Astrocyte of the cerebellum (primary cell): ENCODE measurements around the gene HSPA1B.
"Not testable (repeated sequence)": the region's sequence is repeated elsewhere in the genome, so short reads cannot be mapped to it uniquely, and the experiment has no call there.

ENCODE experiments used
- DNase-seq: peaks from one replicate; pipeline ENCODE4 v3.0.0-alpha.2; 2011; ENCODE audit warnings: low read depth
- H3K4me3 ChIP-seq: 2 replicates; pipeline ENCODE4 v1.5.1; 2011; ENCODE audit warnings: mild to moderate bottlenecking, low read depth, low read length, moderate library complexity
- in situ Hi-C: cut with HindIII; loops from 2 replicates; pipeline ENCODE4 v1.10.0; 2017; ENCODE audit warnings: low sequenced_read_pairs
- TF ChIP-seq, protein P1 (sequence below): IDR thresholded peaks from 2 replicates; pipeline ENCODE4 v1.5.1; 2012; ENCODE audit warnings: low read length, low read depth, moderate library complexity, mild to moderate bottlenecking; ENCODE audit errors: missing control alignments

The HSPA1B gene

GRCh38 chr6:31799781-31800180 is 27.8 kb upstream of the HSPA1B start:
- H3K4me3 ChIP-seq, result no peak overlapping the region
- in situ Hi-C loops, result no loop called here
- TF ChIP-seq, protein P1, sequence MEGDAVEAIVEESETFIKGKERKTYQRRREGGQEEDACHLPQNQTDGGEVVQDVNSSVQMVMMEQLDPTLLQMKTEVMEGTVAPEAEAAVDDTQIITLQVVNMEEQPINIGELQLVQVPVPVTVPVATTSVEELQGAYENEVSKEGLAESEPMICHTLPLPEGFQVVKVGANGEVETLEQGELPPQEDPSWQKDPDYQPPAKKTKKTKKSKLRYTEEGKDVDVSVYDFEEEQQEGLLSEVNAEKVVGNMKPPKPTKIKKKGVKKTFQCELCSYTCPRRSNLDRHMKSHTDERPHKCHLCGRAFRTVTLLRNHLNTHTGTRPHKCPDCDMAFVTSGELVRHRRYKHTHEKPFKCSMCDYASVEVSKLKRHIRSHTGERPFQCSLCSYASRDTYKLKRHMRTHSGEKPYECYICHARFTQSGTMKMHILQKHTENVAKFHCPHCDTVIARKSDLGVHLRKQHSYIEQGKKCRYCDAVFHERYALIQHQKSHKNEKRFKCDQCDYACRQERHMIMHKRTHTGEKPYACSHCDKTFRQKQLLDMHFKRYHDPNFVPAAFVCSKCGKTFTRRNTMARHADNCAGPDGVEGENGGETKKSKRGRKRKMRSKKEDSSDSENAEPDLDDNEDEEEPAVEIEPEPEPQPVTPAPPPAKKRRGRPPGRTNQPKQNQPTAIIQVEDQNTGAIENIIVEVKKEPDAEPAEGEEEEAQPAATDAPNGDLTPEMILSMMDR, result no peak
- no peak for DNase-seq

DNA sequence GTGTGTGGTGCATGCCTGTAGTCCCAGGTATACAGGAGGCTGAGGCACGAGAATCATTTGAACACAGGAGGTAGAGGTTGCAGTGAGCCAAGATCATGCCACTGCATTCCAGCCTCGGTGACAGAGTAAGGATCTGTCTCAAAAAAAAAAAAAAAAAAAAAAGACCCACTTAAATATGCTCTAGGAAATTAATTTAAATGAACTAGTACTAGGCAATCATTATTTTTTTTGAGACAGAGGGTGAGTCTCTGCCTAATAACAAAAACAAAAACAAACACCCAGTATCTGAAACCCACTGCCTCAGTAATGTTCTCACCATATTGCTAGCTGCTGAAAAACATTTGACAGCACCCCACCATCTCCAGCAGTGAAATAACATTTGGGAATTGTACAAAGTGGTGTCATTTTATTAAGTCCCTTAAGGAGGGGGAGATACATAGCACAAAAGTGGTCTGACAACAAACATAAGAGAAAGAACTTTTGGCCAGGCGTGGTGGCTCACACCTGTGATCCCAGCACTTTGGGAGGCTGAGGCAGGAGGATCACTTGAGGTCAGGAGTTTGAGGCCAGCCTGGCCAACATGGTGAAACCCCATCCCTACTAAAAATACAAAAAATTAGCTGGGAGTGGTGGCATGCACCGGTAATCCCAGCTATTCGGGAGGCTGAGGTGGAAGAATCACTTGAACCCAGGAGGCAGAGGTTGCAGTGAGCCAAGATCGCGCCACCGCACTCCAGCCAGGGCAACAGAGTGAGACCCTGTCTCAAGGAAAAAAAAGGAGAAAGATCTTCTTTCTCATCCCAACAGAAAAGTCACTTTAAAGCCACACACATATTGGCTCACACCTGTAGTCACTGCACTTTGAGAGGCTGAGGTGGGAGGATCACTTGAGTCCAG is 26.3 kb upstream of the HSPA1B start:
- H3K4me3 ChIP-seq, in situ Hi-C loops, DNase-seq: not testable (repeated sequence)

GRCh38 chr6:31805939-31806469 is 21.5 kb upstream of the HSPA1B start:
- H3K4me3 ChIP-seq, result peak overlapping the region; percentile 89
- TF ChIP-seq, protein P1, result no peak
- in situ Hi-C loops, result no loop called here
- no peak for DNase-seq

DNA sequence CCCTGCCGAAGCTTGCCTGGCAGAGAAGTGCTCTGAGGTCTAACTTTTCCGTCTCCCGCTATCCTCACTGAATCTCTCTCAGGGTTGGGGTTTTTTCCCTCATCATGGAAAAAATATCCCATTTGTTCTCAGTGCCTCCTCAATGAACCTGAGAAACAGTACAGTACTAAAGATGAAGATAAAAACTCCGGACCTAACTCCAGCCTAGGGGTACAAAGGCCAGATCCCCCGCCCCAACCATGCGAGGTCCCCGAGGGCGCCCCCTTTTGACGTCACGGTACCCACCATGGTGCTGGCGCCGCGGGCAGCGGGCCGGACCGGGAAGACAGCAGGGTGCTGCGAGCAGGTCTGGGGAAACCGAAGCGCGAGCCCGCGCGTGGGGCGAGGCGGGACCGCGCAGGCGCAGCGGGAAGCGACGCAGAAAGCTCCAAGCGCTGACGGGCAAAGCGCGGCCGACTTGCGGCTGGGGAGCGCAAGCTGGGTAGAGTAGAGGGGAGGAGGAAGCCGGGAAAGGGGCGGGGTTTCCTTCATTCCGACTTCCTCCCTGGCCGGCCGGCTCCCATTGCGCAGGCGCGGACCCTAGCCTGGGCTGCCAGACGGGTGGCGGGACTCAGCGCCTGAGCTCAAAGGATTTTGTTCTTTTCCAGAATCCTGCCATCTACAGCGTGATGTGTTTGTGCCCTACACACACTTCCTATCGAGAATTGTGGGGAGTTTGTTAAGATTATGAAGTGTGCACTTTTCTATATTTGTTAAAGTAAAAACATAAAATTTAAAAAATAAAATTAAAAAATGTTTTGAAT is 20.9 kb upstream of the HSPA1B start, which contains the start of gene LSM2:
Gene LSM2 (minus strand): TSS at position 497 of the 803 bp plus-strand sequence. CDS start 209 bp downstream, at position 288.
- TF ChIP-seq, protein P1, result peak; percentile 21
- in situ Hi-C loops, result no loop called here
- peak within 1 kb of the TSS; percentile 89 for H3K4me3 ChIP-seq
- DNase-seq, result peak; percentile 91

DNA sequence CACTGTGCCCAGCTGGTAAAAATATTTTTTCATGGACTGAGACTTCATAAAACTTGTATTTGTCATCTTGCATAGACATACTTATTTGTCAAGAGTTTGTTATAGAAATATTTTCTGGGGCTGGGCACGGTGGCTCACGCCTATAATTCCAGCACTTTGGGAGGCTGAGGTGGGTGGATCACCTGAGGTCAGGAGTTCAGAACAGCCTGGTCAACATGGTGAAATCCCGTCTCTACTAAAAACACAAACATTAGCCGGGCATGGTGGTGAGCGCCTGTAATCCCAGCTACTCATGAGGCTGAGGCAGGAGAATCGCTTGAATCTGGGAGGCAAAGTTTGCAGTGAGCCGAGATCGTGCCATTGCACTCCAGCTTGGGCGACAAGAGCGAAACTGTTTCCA is 18.9 kb upstream of the HSPA1B start:
- in situ Hi-C loops, H3K4me3 ChIP-seq, DNase-seq: not testable (repeated sequence)

GRCh38 chr6:31811645-31812044 is 15.9 kb upstream of the HSPA1B start:
- TF ChIP-seq, protein P1, result no peak
- no peak overlapping the region for H3K4me3 ChIP-seq
- in situ Hi-C loops, result no loop called here
- no peak for DNase-seq

DNA sequence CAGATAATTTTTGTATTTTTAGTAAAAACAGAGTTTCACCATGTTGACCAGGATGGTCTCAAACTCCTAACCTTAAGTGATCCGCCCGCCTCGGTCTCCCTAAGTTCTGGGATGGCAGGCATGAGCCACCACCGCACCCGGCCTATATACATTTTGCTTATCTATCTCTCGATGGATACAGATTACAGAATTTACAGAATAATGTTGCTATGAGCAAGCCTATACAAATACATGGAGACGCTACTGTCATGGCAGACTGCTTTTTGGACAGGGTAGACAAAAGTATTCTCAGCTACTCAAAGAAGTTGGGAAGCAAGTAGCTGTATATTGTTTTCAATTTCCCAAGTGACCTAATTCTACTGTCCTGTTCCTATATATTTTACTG is 14.1 kb upstream of the HSPA1B start:
- TF ChIP-seq, protein P1, result no peak
- H3K4me3 ChIP-seq, result no peak overlapping the region
- no peak for DNase-seq
- in situ Hi-C loops, result no loop called here
